Activated CD4-positive, alpha-beta T cell treated with anti-CD3 and anti-CD28 coated beads for 4 hours (primary cell): ENCODE measurements around the gene TNFAIP1.

ENCODE experiments used
- DNase-seq, 2 donors: peaks; one replicate each; pipeline ENCODE4 v3.0.0-alpha.2; 2020

TNFAIP1 gene

DNA sequence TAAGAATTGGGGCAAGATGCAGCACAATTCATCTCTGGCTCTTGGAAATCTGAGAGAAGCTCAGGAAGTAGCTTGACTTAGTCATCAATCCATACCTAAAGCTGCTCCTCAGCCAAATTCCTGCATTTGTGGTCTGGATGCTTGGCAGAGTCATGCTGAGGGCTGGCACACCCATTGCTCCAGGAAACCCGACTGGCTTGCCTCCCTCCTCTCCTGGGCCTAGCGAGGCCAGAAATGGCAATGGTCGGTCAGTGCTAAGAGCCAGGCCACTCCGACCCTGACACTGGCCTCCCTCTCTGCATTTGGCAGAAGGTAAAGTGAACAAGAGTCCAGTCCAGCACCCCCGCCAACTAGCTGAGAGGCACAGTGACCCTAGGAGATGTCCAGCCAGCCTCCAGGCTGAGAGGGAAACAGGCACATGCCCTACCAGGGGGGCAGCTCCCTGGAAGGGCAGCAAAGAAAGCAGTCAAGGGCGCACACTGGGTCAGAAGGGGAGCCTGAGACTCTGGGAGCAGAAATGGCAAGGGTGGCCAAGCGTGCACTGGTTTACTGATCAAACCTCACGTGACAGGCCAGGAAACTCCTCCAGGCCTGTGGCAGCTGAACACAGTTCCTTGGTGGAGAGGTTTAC is 11.8 kb downstream of the TNFAIP1 start:
- no peak for DNase-seq

DNA sequence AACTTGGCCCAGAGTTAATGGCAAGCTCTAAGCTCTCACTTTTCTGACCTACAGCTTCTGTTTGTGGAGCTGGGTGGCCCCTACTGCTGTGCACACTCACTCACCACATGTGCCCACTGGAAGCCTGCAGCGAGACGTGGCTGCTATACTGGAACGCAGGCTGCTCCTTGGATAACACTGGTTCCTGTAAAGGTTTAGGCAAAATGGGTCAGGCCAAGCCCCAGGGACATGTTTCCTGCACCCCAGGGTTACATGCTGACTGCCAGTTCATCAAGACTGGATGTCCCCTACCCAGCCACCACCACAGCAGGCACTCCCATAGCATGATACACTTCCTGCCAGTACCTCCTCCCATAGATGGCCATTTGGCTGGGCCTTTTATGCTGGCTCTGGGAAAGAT is 13.4 kb downstream of the TNFAIP1 start:
- DNase-seq: no peak

DNA sequence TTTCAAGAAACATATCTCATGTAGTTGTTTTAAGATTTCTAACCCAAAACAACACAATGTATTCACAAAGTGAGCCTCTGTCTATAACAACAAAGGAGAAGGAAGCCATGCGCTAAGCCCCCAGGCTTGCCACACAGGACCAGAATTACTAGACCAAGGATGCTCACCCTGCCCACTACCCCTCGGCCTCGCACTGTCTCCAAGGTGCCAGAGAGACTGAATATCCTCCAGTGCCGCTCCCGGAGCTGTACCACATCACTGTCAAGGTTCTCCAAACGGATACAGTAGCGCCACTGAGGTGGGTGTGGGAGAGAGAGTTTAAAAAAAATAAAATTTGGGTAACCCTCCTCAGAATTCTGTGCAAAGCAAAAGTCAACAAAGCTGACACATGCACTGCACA is 14.7 kb downstream of the TNFAIP1 start:
- no peak for DNase-seq

DNA sequence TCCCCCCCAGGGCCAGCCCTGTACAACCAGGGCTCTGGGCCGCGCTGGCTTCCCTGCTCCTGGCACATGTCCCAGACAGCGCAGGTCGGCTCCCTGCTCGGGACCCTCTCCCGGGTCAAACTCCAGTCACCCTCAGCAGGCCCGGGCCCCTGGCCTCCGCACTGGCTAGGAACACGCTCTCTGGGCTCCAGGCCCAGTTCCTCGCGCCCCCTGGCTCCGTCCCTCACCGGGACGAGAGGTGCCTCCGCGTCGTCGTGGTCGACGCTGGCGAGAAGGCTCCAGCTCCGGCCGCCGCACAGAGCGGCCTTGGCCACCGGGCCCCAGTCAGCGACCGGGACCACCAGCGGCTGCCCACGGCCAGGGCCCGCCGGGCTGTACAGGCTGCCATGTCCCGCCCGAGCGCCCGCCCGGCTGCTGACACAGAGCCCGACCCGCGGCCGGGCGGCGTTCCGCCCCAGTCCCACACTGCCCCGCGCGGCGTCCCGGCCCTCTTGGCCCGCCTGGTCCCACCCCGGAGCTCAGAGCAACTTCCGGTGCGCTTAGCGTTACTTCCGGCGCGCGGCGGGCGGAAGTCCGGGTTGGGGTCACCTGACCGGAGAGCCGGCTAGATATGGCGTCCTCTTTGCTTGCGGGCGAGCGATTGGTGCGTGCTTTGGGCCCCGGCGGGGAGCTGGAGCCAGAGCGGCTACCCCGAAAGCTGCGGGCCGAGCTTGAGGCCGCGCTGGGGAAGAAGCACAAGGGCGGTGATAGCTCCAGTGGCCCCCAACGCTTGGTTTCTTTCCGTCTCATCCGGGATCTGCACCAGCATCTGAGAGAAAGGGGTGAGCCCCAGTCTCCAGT is 21.7 kb downstream of the TNFAIP1 start, which contains the start of gene POLDIP2:
Gene POLDIP2 (minus strand): TSS at position 467 of the 840 bp plus-strand sequence. CDS start 79 bp downstream, at position 388.
- peak; percentile 93 for DNase-seq

DNA sequence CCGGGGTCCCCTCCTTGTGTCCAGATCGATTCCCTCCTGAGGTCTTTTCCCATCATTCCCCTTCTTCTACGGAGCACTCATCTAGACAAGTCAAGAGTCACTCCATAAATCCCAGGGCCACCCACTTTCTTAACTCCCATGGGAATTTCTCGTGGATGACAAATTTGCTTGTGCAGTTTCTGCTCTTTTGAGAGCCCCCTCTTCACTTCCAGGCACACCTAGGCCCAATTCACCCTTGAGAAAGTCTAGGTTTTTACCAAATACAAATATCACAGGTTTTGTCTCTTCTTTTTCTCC is 22.3 kb downstream of the TNFAIP1 start:
- DNase-seq: no peak

DNA sequence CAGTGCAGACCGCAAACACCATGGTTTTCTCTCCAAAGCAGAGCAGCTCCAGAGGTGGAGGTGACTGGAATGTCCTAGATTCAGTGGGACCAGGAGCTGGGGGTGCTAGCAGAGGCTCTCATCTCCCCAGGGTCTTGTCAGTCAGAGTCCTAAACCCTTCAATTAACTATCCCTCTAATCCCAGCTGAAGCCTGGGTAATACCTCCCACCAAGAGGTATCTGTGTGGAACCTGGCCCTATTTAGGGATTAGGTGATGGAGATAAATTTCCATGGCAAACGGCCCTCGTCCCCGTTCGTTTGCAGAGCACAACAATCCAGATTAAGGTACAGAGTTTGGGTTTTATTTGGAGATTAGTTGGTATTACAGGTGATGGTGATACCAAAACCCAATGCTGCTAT is 27.6 kb downstream of the TNFAIP1 start:
- DNase-seq: no peak

DNA sequence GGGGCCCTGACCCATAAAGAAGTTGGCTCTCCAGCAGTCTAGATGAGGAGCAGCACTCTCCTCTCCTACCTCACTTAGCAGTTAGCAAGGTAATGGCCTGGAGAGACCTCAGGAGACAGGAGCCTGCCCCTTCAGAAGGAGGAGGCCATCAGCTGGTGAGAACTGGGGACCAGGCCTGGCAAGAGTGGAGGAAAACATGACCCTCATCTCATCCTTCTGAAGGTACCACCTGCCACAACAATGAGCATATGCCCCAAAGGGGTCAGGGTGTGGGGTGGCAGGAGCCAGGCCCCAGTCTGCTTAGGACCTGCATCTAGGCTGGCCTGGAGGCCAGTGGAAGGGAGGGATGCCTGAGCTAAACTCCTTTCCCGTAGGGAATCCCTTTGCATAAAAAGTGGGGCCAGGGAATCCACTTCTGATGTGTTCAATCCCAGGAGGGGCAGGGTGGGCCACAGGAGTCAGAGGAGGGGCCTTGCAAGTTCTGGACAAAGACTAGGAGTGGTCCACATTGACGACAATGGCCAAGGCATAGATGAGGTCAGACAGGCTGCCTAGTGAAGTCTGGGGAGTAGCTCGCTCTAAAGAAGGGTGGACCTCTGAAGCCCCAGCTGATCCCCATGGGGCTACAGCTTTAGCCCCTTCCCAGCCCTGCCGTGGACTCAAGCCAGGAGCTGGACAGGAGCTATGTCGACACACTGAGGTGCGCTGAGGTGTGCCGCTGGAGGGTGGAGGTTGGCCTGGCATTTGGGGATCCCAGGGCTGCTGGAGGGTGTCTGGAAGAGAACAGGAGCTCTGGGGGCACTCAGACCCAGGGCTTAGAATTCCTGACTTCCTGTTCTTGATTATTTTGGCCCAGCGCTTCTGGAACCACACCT is 28.5 kb downstream of the TNFAIP1 start:
- no peak for DNase-seq

DNA sequence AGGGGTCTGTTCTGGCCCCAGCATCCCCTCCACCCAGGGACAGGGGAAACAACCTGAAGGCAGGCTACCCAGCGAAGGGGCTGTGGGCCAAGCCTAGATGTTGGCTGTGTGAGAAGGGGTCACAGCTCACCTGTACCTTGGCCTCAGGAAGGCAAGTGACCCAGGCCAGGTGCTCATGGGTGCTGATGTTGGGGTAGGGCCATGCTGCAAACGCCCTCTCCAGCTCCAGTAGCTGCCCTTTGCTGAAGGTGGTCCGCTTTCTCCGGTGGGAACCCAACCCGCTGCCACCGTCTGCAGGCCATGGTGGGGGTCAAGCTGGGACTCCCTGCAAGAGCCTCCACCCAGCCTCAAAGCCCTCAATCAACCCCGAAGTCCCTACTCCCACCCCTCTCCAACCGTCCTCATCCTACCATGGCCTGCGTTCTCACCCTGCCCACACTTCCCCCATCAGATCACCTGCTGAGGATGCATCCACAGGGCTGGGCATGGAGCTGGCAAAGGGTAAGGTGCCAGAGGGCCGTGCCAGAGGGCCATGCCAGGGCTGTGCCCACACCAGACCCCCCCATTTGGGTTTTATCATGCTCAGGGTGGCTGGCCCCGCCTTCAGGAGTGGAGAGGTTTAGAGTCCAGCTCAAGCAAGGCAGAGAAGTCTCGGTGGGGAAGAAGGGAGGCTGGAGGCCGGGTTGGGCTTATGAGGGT is 29.3 kb downstream of the TNFAIP1 start, which contains the start of gene SEBOX:
Gene SEBOX (minus strand): TSS at position 535 of the 699 bp plus-strand sequence. CDS start 48 bp downstream, at position 487.
- no peak for DNase-seq

DNA sequence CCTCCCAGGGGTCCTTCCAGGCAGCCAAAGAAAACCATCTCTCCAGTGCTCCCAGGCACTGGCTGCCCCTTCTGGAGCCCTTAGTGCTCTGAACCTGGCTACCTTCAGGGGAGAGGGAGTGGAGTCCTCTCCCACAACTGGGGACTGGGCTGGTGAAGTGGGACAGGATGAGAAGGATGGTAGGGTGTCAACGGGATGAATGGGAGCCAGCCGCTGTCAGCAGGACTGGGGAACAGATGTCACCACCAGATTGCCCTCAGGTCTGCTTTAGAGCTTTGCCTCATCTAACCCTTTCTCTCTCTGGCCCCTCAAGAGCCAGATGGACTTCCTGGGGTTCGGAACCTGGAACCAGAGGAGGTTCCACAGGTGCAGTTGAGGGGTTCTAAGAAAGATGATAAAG is 29.9 kb downstream of the TNFAIP1 start:
- DNase-seq: no peak

DNA sequence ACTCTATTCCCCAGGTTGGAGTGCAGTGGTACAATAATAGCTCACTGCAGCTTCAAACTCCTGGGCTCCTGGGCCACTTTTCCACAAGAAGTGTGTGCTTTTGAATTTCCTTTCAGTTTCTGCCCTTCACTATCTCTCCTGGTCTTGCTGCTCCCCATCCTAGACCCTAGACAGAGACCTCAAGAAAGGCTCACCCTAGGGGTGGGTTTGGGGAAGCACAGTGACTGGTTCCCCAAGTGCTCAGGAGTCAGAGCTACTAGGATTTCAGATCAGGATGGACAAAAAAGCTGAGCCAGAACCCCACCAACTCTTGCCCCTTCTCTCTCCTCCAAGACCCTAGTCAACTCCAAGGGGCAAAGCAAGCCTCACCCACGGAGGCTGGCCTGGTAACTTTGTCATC is 31.0 kb downstream of the TNFAIP1 start:
- no peak for DNase-seq

DNA sequence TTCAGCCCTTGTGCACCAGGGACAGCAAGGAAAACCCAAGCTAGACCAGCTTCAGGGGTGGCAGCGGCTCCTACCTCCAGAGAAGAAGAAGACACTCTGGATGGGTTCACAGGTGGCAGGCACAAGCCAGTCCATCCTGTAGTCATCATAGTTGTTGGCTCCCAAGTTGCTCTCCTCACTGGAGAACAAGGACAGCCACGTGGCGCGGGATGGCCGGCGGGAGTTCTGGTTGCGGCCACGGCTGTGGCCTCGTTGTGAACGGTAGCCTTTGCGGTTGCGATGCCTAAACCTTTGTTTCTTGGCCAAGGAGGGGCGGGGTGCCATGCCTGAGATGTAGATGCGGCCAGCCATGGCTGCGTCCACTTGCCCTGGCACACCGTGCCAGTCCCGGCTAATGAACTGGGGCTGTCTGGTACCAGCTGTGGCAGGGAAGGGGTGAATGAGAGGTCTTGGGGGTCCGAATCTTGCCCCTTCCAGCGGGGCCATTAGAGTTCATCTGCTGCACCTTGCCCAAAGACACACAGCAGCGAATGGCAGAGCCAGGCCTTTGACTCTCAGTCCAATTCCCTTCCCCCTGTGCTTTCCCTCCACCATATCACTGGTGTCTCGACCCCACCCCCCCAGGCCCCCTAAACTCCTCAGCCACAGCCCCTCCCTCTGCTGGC is 32.2 kb downstream of the TNFAIP1 start:
- DNase-seq: no peak

DNA sequence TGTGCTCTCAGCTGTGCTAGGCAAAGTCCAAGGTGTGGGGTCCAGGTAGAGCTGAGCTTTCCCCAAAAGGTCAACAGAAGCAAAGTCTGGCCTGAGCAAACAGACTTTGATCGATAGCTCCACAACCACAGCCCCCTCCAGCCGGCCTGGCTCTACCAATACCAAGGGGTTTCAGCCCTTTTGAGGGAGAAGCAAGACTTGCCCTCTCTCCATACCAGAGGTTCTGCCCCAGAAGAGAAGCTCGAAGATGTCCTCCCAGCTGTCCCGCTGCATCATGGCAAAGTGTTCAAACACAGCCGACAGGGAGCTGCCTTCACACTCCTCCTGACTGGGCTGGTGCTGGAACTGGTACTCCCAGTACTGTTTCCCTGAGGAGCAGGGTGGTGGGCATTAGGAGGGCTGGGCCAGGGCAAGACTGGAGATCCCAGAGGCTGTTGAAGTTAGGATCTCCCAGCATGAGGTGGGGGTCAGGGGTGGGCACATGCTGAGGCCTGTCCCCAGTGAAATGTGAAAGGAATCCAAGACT is 32.8 kb downstream of the TNFAIP1 start:
- no peak for DNase-seq

DNA sequence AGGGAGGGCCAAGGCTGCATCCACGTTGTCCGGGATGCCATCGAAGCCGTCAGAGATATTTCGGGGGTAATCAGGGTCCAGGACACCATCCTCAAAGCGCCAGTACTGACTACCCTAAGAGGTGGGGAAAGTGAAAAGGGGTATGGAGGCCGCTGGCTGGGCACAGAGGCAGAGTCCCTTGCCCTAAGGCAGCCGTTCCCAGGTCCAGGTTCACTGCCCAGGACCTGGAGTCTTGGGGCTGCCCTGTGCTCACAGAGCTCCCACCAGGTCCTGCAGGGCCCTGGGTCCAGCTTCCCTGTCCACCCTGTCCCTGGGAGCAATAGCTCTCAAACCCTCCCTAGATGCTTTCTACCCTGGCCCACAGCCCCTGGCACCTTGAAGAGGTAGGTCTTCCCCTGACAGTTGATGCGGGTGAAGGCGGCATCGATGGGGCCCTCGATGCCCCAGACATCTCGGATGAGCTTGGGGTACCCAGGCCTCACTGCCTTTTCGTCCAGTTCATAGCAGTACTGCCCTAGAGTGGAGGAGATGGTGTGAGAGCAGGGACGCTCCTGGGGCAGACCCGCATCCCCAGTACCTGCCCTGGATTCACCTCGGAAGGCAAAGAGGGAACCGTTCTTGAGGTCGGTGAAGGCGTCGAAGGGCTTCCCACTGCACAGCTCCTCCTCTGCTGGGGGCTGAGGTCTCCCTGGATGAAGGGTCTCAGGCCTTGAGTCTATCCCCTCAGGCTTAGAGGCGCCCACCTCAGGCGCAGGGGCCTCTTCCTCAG is 33.5 kb downstream of the TNFAIP1 start:
- DNase-seq: no peak

DNA sequence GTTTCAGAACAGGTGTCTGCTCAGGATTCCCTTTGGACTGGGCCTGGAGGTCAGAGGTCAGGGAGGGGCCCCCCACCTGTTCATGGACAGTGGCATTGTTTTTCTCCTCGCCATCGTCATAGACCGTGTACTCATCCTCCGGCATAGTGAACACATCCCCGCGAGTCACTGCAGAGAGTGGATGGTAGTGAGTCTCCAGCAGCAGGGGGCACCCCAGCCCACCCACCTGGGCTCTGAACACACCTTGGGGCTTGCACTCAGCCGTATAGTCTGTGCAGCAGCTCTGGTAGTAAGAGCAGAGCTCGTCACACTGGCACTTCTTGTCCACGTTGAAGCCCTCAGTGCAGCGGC is 34.1 kb downstream of the TNFAIP1 start:
- no peak for DNase-seq

DNA sequence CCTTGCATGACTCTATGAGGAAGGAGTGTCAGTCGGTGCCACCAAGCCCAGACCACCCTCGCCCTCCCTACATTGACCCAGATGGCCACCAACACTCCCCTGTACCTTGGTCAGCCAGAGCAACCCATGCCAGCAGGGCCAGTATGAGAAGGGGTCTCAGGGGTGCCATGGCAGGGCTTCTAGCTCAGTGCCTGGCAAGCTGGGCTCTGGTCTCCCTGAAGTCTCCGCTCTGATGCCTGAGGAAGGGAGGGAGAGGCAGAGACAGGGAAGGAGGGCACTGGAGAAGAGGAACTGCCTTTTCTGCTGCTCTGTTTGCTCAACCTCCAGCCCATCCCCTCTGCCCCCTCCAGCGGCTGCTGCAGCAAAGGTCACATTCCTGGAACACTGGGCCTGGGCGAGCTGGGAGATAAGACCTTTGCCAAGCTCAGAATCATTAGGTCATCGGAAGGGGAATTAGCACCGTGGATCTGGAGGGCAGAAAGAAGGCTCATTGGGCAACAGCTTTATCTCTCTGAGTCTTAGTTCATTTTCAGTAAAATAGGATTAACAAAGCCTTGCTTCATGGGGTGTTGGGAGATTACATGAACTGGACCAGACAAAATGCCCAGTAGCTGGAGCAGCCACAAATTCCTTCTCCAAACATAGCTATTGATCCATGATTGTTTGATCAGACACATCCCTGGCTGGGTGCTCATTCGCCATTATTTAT is 34.6 kb downstream of the TNFAIP1 start, which contains the start of gene VTN:
Gene VTN (minus strand): TSS at position 273 of the 709 bp plus-strand sequence. CDS start 104 bp downstream, at position 169.
- DNase-seq: no peak

DNA sequence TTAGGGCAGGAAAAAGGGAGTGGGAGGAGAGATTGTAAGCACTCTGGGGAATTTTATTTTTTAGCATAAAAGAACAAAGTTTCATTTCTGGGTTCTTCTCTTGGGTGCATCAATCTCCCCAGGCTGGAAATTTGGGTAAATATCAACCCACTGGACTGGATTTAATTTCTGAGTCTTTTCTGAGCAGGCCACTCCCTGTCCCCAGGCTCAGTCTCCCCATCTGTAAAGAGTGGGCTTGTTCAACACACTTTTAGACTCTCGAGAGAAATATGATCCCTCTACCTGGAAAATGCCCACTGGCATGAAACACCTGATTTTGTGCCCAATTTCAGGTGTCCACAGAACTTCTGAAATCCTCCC is 35.2 kb downstream of the TNFAIP1 start:
- no peak for DNase-seq

DNA sequence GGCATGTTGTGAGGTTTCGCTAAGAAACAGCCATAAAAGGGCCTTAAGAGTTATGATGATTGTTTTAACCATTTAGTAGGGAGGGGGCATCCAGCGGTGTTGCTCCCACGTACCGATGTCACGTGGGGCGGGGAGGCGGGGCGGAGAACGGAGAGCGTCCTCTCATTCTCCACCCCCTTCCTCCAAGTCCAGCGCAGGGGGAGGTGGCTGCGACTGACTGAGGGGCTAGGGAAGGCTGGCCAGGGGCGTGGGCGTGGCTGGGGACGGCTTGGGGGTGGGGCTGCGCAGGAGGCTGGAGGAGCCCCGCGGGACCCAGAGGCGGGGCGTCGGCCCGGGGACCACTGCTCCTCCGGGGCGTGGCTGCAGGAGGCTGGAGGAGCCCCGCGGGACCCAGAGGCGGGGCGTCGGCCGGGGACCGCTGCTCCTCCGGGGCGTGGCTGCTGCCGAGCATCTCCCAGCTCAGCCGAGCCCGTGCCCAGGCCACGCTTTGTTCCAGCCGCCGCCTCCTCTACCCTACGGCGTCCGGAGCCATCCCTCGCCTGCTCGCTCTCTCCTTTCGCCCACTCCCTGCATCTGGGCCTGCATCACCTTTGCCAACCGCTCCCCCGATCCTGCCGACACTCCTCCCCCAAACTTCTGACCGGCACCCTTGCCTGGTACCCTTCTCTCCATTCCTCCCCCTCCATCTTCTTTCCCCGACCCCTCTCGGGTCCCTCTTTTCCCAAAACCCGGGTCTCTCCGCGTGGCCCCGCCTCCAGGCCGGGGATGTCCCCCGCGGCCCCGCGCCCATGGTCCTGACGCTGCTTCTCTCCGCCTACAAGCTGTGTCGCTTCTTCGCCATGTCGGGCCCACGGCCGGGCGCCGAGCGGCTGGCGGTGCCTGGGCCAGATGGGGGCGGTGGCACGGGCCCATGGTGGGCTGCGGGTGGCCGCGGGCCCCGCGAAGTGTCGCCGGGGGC is 36.0 kb downstream of the TNFAIP1 start, which contains the start of gene SARM1:
Gene SARM1 (plus strand): TSS at position 450 of the 958 bp plus-strand sequence. CDS start 339 bp downstream, at position 789.
- peak; percentile 80 for DNase-seq

DNA sequence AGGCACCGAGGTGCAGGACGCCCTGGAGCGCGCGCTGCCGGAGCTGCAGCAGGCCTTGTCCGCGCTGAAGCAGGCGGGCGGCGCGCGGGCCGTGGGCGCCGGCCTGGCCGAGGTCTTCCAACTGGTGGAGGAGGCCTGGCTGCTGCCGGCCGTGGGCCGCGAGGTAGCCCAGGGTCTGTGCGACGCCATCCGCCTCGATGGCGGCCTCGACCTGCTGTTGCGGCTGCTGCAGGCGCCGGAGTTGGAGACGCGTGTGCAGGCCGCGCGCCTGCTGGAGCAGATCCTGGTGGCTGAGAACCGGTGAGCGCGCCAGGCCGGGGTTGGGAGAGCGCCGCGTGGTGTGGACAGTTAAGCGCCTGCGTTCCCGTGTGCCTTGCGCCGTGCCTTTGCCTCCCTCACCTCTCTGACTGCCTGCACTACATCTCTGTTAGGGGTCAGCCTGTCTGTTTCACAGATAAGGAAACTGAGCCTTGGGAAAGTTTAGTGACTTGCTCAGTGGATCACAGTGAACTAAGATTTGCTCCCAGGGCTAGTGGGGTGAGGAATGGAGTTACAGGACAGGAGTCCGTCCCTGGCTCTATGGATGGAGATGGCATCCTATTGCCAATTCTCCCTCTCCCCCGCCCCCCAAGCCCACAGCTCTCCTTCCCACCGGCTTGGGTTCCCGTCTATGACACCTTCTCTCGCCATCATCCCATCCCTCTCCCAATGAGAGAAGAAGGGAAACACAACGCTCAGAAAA is 36.8 kb downstream of the TNFAIP1 start:
- DNase-seq: no peak

DNA sequence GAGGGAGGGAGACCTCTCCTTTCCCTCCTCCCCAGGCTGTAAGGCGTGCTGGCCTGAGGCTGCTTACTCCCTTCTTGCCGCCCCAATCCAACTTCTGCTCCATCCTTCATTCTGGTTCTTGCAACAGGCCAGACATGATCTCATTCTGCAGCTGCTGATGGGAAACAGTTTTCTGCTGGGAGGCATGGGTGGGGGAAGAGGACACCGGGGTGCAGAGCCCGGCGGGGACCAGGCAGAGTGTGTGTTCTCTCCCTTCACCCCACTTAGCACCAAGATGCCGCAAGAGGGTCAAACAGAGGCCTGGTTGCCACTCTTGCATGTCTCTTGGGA is 37.3 kb downstream of the TNFAIP1 start:
- DNase-seq: no peak
